IMR-90 (cell line): ENCODE data around the gene OPA3.
"Not testable (repeated sequence)": the region's sequence is repeated elsewhere in the genome, so short reads cannot be mapped to it uniquely, and the experiment has no call there.

Source experiments
- BHLHE40 ChIP-seq: fragments of 150-350 bp; IDR thresholded peaks from 2 replicates; pipeline ENCODE4 v1.6.1; 2016; ENCODE audit warnings: mild to moderate bottlenecking, low read depth, low read length
- CEBPB ChIP-seq: IDR thresholded peaks from 2 replicates; pipeline ENCODE4 v1.6.1; 2012; ENCODE audit warnings: low read depth, low read length, improper control_type of control experiment
- CHD1 ChIP-seq: IDR thresholded peaks from 2 replicates; pipeline ENCODE4 v1.6.1; 2012; ENCODE audit warnings: low read depth, low read length, improper control_type of control experiment
- FOS ChIP-seq: fragments of 150-350 bp; IDR thresholded peaks from 2 replicates; pipeline ENCODE4 v1.6.1; 2016; ENCODE audit warnings: low read depth, low read length
- MAFK ChIP-seq: IDR thresholded peaks from 2 replicates; pipeline ENCODE4 v1.6.1; 2012; ENCODE audit warnings: low read depth, low read length, improper control_type of control experiment
- MAZ ChIP-seq: IDR thresholded peaks from 2 replicates; pipeline ENCODE4 v1.6.1; 2012; ENCODE audit warnings: low read depth, mild to moderate bottlenecking, low read length, improper control_type of control experiment, moderate library complexity, borderline replicate concordance
- MXI1 ChIP-seq: IDR thresholded peaks from 2 replicates; pipeline ENCODE4 v1.6.1; 2012; ENCODE audit warnings: low read depth, mild to moderate bottlenecking, low read length, moderate library complexity, borderline replicate concordance
- POLR2A ChIP-seq: IDR thresholded peaks from 2 replicates; pipeline ENCODE4 v1.6.1; 2012; ENCODE audit warnings: mild to moderate bottlenecking, low read depth, low read length
- RAD21 ChIP-seq: IDR thresholded peaks from 2 replicates; pipeline ENCODE4 v1.6.1; 2012; ENCODE audit warnings: low read length, improper control_type of control experiment
- RCOR1 ChIP-seq: IDR thresholded peaks from 2 replicates; pipeline ENCODE4 v1.6.1; 2012; ENCODE audit warnings: mild to moderate bottlenecking, low read length, improper control_type of control experiment; ENCODE audit not compliant: insufficient replicate concordance
- RFX5 ChIP-seq: IDR thresholded peaks from 2 replicates; pipeline ENCODE4 v1.8.0; 2012; ENCODE audit warnings: low read depth, mild to moderate bottlenecking, low read length, moderate library complexity
- TF ChIP-seq, protein P1 (sequence below): conservative IDR thresholded peaks from 2 replicates; pipeline ENCODE4 v1.5.1; 2012; ENCODE audit warnings: mild to moderate bottlenecking, low read depth, low read length, improper control_type of control experiment
- TF ChIP-seq, protein P2 (sequence below): fragments of 150-350 bp; IDR thresholded peaks from 2 replicates; pipeline ENCODE4 v1.6.1; 2016; ENCODE audit warnings: low read depth, mild to moderate bottlenecking, low read length, moderate library complexity, borderline replicate concordance
- TF ChIP-seq, protein P3 (sequence below): fragments of 150-350 bp; IDR thresholded peaks from 2 replicates; pipeline ENCODE4 v1.6.1; 2017; ENCODE audit warnings: mild to moderate bottlenecking, antibody characterized with exemption, low read length, low read depth

DNA sequence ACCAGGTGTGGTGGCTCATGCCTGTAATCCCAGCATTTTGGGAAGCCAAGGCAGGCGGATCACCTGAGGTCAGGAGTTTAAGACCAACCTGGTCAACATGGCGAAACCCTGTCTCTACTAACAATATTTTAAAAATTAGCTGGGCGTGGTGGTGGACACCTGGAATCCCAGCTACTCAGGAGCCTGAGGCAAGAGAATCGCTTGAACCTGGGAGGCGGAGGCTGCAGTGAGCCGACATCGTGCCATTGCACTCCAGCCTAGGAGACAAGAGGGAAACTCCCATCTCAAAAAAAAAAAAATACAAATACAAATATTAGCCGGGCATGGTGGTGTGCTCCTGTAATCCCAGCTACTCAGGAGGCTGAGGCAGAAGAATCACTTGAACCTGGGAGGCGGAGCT lies 30.5 kb upstream of the OPA3 start:
- TF ChIP-seq, protein P1, sequence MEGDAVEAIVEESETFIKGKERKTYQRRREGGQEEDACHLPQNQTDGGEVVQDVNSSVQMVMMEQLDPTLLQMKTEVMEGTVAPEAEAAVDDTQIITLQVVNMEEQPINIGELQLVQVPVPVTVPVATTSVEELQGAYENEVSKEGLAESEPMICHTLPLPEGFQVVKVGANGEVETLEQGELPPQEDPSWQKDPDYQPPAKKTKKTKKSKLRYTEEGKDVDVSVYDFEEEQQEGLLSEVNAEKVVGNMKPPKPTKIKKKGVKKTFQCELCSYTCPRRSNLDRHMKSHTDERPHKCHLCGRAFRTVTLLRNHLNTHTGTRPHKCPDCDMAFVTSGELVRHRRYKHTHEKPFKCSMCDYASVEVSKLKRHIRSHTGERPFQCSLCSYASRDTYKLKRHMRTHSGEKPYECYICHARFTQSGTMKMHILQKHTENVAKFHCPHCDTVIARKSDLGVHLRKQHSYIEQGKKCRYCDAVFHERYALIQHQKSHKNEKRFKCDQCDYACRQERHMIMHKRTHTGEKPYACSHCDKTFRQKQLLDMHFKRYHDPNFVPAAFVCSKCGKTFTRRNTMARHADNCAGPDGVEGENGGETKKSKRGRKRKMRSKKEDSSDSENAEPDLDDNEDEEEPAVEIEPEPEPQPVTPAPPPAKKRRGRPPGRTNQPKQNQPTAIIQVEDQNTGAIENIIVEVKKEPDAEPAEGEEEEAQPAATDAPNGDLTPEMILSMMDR, result not testable (repeated sequence)
- not testable (repeated sequence) for TF ChIP-seq CEBPB, MXI1, RAD21, POLR2A, RFX5, MAZ, BHLHE40, MAFK, CHD1, RCOR1, FOS
- TF ChIP-seq, protein P2, sequence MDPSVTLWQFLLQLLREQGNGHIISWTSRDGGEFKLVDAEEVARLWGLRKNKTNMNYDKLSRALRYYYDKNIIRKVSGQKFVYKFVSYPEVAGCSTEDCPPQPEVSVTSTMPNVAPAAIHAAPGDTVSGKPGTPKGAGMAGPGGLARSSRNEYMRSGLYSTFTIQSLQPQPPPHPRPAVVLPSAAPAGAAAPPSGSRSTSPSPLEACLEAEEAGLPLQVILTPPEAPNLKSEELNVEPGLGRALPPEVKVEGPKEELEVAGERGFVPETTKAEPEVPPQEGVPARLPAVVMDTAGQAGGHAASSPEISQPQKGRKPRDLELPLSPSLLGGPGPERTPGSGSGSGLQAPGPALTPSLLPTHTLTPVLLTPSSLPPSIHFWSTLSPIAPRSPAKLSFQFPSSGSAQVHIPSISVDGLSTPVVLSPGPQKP, result not testable (repeated sequence)
- TF ChIP-seq, protein P3, sequence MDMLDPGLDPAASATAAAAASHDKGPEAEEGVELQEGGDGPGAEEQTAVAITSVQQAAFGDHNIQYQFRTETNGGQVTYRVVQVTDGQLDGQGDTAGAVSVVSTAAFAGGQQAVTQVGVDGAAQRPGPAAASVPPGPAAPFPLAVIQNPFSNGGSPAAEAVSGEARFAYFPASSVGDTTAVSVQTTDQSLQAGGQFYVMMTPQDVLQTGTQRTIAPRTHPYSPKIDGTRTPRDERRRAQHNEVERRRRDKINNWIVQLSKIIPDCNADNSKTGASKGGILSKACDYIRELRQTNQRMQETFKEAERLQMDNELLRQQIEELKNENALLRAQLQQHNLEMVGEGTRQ, result not testable (repeated sequence)
